Spleen (tissue), 11 donors: ENCODE results near the gene TNPO2. TPM values are rescaled to one million over a fixed set of nuclear protein-coding genes. Genes with fewer than 3 reads are reported as not detected.

Experiments
- DNase-seq: peaks from one replicate; pipeline ENCODE4 v3.0.0-alpha.2; 2020
- H3K27ac ChIP-seq, 8 donors: fragments of 200-600 bp; sonication (generic) in 7 of 8; 1 replicate in 4 of 8; 2 replicates in 4 of 8; pipeline versions ENCODE4 v1.5.0 to v1.8.0; 2016 to 2021; ENCODE audit warnings: inconsistent platforms in 4 of 8, mild to moderate bottlenecking in 4 of 8, moderate library complexity in 1 of 8
- H3K27me3 ChIP-seq, 7 donors: fragments of 200-600 bp; sonication (generic) in 6 of 7; replicated peaks in 1 of 7; 1 replicate in 4 of 7; 2 replicates in 3 of 7; pipeline versions ENCODE4 v1.5.0 to v1.8.0; 2016 to 2021; ENCODE audit warnings: inconsistent platforms in 3 of 7, mild to moderate bottlenecking in 1 of 7
- H3K36me3 ChIP-seq, 6 donors: fragments of 200-600 bp; sonication (generic) in 5 of 6; 1 replicate in 4 of 6; 2 replicates in 2 of 6; pipeline versions ENCODE4 v1.5.0 to v1.8.0; 2016 to 2021; ENCODE audit warnings: inconsistent platforms in 2 of 6
- H3K4me1 ChIP-seq, 6 donors: fragments of 200-600 bp; sonication (generic) in 5 of 6; 1 replicate in 3 of 6; 2 replicates in 3 of 6; pipeline versions ENCODE4 v1.5.0 to v1.8.0; 2016 to 2021; ENCODE audit warnings: inconsistent platforms in 3 of 6
- H3K4me3 ChIP-seq, 8 donors: fragments of 200-600 bp; sonication (generic) in 7 of 8; 1 replicate in 4 of 8; 2 replicates in 4 of 8; pipeline versions ENCODE4 v1.5.0 to v1.8.0; 2016 to 2021; ENCODE audit warnings: inconsistent platforms in 4 of 8, mild to moderate bottlenecking in 4 of 8, moderate library complexity in 2 of 8
- H3K9me3 ChIP-seq, 8 donors: fragments of 200-600 bp; sonication (generic) in 7 of 8; 1 replicate in 4 of 8; 2 replicates in 4 of 8; pipeline versions ENCODE4 v1.5.0 to v1.8.0; 2016 to 2021; ENCODE audit warnings: inconsistent platforms in 4 of 8
- POLR2A ChIP-seq, 3 donors: fragments of 450-650 bp; IDR thresholded peaks; one replicate each; pipeline ENCODE4 v1.5.1; 2017; ENCODE audit warnings: antibody characterized with exemption in 3 of 3, mild to moderate bottlenecking in 1 of 3
- POLR2AphosphoS5 ChIP-seq, 3 donors: sonication (generic); formaldehyde crosslinking; IDR thresholded peaks; one replicate each; pipeline ENCODE4 v1.5.1; 2017; ENCODE audit warnings: antibody characterized with exemption in 3 of 3
- WGBS, 5 donors: extraction: QIAGEN DNeasy Blood & Tissue Kit in 3 of 5; methylation state at CpG; one replicate each; pipeline versions ENCODE4 v1.1.5 to v1.1.7; 2013 to 2018; 5-methylcytosine and 5-hydroxymethylcytosine counted together
- intact Hi-C: fragments of 100-400 bp; cut with DNase I; formaldehyde crosslinking; loops from one replicate; pipeline ENCODE4 v1.15.0; 2023; ENCODE audit warnings: low total_unique reads
- polyA plus RNA-seq, 3 donors: library from polyadenylated mRNA; stranded (reverse); fragments of 200-250 nt; gene quantifications; one replicate each; pipeline ENCODE4 v1.2.1, GENCODE V29; 2013
- total RNA-seq, 7 donors: library from RNA; depleted of rRNA in 3 of 7; stranded (reverse); fragments of >200 nt in 3 of 7; fragmentation: NEBNext Ultra II Directional in 4 of 7; extraction: Animal tissue kit (Norgen Biotek cat#: 25700) in 4 of 7; gene quantifications; one replicate each; pipeline versions ENCODE4 v1.1.0 to v1.2.1, GENCODE V29; 2016 to 2021
- TF ChIP-seq, protein P1 (sequence below), 11 experiments: fragments of 200-600 bp in 7 of 11; fragments of 450-650 bp in 4 of 11; sonication (generic) in 4 of 11; IDR thresholded peaks in 8 of 11; conservative IDR thresholded peaks in 3 of 11; 1 replicate in 7 of 11; 2 replicates in 4 of 11; pipeline versions ENCODE4 v1.4.0 to v1.8.0; 2016 to 2021; ENCODE audit warnings: antibody characterized with exemption in 11 of 11, inconsistent platforms in 4 of 11, mild to moderate bottlenecking in 1 of 11
- donor health status: healthy with polysubstance abuse.
- donor health status: DM: no; HTN: no; CAD: no; lungs with moderate emphysema.
- donor health status: DM: no; HTN: no; CAD: no.
- donor health status: Bipolar disorder and iron deficiency.
- donor health status: healthy.
- donor health status: DM: no; HTN: no; CAD: no.
- donor health status: DM: yes; HTN: yes; CAD: no.

Gene TNPO2
- total and polyA plus RNA-seq, 10 donors = 15.8 to 83.6 (median 50.6) TPM

DNA sequence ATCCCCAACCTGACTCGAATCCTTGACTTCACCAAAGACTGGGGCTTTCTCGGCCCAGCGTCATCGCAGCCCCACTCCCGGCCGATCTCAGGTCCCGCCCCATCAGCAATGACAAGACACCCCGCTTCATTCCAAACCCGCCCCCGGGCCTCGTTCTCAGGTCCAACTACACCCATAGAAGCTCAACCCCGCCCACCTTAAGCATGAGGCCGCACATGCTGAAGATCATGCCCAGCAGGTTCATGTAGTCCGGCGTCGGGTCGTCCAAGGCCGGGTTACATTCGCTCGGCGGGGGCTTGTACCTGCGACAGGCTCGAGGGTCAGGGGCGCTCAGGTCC lies 54.8 kb downstream of the TNPO2 start:
- no peak for DNase-seq
- H3K4me1 ChIP-seq = peaks cover 33 to 87% (median 67%) of the 10 kb centered on the region in 6 donors
- peak overlapping the region; percentile 77 to 98 (median 94) for H3K4me3 ChIP-seq
- WGBS, 5 donors = 1% methylated on average over 10 to 24 of the region's 24 CpGs
- TF ChIP-seq, protein P1, sequence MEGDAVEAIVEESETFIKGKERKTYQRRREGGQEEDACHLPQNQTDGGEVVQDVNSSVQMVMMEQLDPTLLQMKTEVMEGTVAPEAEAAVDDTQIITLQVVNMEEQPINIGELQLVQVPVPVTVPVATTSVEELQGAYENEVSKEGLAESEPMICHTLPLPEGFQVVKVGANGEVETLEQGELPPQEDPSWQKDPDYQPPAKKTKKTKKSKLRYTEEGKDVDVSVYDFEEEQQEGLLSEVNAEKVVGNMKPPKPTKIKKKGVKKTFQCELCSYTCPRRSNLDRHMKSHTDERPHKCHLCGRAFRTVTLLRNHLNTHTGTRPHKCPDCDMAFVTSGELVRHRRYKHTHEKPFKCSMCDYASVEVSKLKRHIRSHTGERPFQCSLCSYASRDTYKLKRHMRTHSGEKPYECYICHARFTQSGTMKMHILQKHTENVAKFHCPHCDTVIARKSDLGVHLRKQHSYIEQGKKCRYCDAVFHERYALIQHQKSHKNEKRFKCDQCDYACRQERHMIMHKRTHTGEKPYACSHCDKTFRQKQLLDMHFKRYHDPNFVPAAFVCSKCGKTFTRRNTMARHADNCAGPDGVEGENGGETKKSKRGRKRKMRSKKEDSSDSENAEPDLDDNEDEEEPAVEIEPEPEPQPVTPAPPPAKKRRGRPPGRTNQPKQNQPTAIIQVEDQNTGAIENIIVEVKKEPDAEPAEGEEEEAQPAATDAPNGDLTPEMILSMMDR (IDR thresholded peaks at IDR 0.05 in 8 of 11, conservative IDR thresholded peaks at IDR 0.05 in 3 of 11) = no peak
- TF ChIP-seq POLR2AphosphoS5 (IDR thresholded peaks at IDR 0.05) (no peak), POLR2A (IDR thresholded peaks at IDR 0.05) (no peak)
- intact Hi-C loops = no loop called here
- H3K9me3 ChIP-seq = no peaks in the 10 kb centered on the region
- peak overlapping the region; percentile 84 to 98 (median 96) for H3K27ac ChIP-seq
- peaks cover 0 to 40% (median 30%) of the 10 kb centered on the region in 6 donors for H3K36me3 ChIP-seq
- H3K27me3 ChIP-seq = no peaks in the 10 kb centered on the region

GRCh38 chr19:12668346-12668745 lies 55.4 kb downstream of the TNPO2 start:
- WGBS, 5 donors = 73 to 86% (median 81%) methylated on average over 8 of the region's 8 CpGs
- Histone ChIP-seq H3K36me3 (peaks cover 0 to 40% (median 30%) of the 10 kb centered on the region in 6 donors), H3K27me3 (no peaks in the 10 kb centered on the region), H3K9me3 (no peaks in the 10 kb centered on the region), H3K4me3 (peak overlapping the region in 7 of 8 donors; percentile 77 to 98 (median 94)), H3K27ac (peak overlapping the region in 5 of 8 donors; percentile 91 to 97 (median 96)), H3K4me1 (peaks cover 33 to 93% (median 68%) of the 10 kb centered on the region in 6 donors)
- intact Hi-C loops = no loop called here
- TF ChIP-seq POLR2AphosphoS5 (IDR thresholded peaks at IDR 0.05) = no peak
- TF ChIP-seq, protein P1 (IDR thresholded peaks at IDR 0.05 in 8 of 11, conservative IDR thresholded peaks at IDR 0.05 in 3 of 11) = no peak
- no peak for TF ChIP-seq POLR2A (IDR thresholded peaks at IDR 0.05)
- no peak for DNase-seq

DNA sequence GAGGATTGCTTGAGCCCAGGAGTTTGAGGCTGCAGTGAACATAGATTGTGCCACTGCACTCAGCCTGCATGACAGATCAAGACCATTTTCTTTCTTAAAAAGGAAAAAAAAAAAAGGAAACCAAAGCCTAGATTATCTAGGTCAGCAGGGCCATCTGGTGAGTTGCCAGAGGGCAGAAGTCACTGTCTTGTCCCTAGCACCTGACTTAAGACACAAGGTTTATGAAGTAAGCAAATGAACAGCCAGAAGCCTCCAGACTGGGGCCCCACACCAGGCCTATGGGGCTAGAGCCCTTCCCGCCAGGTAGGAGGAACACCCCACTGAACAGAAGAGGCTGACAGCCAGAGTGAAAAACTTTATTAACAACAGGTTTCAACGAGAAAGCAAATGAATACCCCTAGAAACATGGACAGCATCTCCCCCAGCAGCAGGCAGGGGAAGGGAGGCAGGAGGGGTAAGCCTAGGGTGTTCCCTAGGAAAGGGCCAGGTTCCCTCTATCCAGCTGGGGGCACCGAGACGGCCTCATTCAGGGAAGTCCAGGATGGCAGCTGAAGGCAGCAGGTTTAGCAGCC lies 55.9 kb downstream of the TNPO2 start:
- Histone ChIP-seq H3K27ac (peak overlapping the region in 4 of 8 donors; percentile 88 to 96 (median 93)), H3K4me3 (peak overlapping the region in 4 of 8 donors; percentile 77 to 98 (median 88)), H3K27me3 (no peaks in the 10 kb centered on the region), H3K4me1 (peaks cover 33 to 90% (median 68%) of the 10 kb centered on the region in 6 donors), H3K9me3 (no peaks in the 10 kb centered on the region), H3K36me3 (peaks cover 0 to 40% (median 30%) of the 10 kb centered on the region in 6 donors)
- 76 to 88% (median 85%) methylated on average over 4 of the region's 4 CpGs for WGBS, 5 donors
- no peak for DNase-seq
- TF ChIP-seq POLR2AphosphoS5 (IDR thresholded peaks at IDR 0.05) = no peak
- TF ChIP-seq, protein P1 (IDR thresholded peaks at IDR 0.05 in 8 of 11, conservative IDR thresholded peaks at IDR 0.05 in 3 of 11) = no peak
- no peak for TF ChIP-seq POLR2A (IDR thresholded peaks at IDR 0.05)
- intact Hi-C loops = no loop called here

DNA sequence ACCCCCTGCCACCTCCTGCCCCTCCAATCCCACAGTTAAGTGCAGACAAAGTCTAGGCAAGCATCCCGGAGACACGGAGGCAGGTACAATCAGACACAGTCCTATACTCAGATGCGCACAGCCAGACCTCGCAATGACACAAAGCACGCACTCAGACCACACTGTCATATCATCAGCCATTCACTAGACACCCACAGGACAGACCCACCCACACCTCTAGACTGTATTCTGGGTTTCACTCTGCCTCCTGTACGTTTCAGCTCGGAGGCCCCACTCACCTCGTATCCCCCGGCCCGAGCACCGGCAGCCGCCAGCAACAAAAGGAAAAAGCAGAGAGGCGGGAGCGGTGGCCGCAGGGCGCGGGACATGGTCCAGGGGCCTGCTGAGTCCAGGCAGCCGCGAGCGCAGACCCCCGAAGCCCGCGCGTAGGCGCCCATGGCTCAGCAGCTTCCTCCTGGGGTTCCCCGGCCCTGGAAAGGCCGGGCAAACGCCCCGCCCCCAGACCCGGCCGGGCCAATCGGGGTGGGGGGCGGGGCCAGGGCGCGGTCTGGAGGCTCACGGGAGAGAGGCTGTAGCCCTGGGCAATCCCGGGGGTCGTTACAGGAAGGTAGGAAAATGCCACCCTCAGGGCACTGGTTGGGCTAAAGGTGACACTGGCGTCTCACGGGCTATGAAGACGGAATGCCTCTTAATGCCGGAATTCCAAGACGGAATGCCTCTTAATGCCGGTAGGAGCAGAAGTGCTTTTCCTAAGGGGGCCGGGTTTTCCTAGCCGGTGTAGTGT lies 57.3 kb downstream of the TNPO2 start, which contains the start of the genes MAN2B1 and WDR83:
Gene MAN2B1 (minus strand): TSS at position 478 of the 784 bp plus-strand sequence. CDS start 41 bp downstream, at position 437.
Gene WDR83 (plus strand): TSS at position 543 of the 784 bp plus-strand sequence. CDS start 2,984 bp downstream, outside the sequence.
- 1 to 2% (median 1%) methylated on average over 30 to 46 of the region's 46 CpGs for WGBS, 5 donors
- Histone ChIP-seq H3K27me3 (no peaks in the 10 kb centered on the region), H3K9me3 (no peaks in the 10 kb centered on the region), H3K36me3 (peaks cover 0 to 46% (median 36%) of the 10 kb centered on the region in 6 donors), H3K27ac (peak within 1 kb of the TSS; percentile 76 to 92 (median 86)), H3K4me1 (peaks cover 33 to 77% (median 61%) of the 10 kb centered on the region in 6 donors), H3K4me3 (peak within 1 kb of the TSS; percentile 68 to 98 (median 82))
- peak; percentile 94 for DNase-seq
- TF ChIP-seq, protein P1 (IDR thresholded peaks at IDR 0.05 in 8 of 11, conservative IDR thresholded peaks at IDR 0.05 in 3 of 11) = peak in 1 of 11 experiments; percentile 10
- TF ChIP-seq POLR2A (IDR thresholded peaks at IDR 0.05) (no peak), POLR2AphosphoS5 (IDR thresholded peaks at IDR 0.05) (peak; percentile 67 to 87 (median 83))
- intact Hi-C loops = no loop called here
